Memory B cell (primary cell): ENCODE measurements around the gene BBS5.
"Not testable (repeated sequence)": the region's sequence is repeated elsewhere in the genome, so short reads cannot be mapped to it uniquely, and the experiment has no call there.

Experiments used
- ATAC-seq: fragments of 150-1000 bp; cut with Tn5 transposase; 2 replicates; pipeline ENCODE4 v1.10.0; 2021; ENCODE audit warnings: low read depth, mild to moderate bottlenecking, moderate library complexity
- DNase-seq, 2 donors: peaks; one replicate each; pipeline ENCODE4 v3.0.0; 2022; ENCODE audit warnings: low spot score in 2 of 2
- H3K27ac Mint-ChIP-seq: one replicate; pipeline ENCODE4 v1.8.0; 2022; ENCODE audit warnings: mild to moderate bottlenecking, moderate library complexity, mixed read lengths
- H3K27me3 Mint-ChIP-seq: one replicate; pipeline ENCODE4 v1.8.0; 2022; ENCODE audit warnings: mixed read lengths
- H3K36me3 Mint-ChIP-seq: one replicate; pipeline ENCODE4 v1.8.0; 2022; ENCODE audit warnings: mild to moderate bottlenecking, mixed read lengths
- H3K4me1 Mint-ChIP-seq: one replicate; pipeline ENCODE4 v1.8.0; 2022; ENCODE audit warnings: mixed read lengths
- H3K4me3 Mint-ChIP-seq: one replicate; pipeline ENCODE4 v1.8.0; 2022; ENCODE audit warnings: mild to moderate bottlenecking, moderate library complexity, mixed read lengths
- H3K9me3 Mint-ChIP-seq: one replicate; pipeline ENCODE4 v1.8.0; 2022; ENCODE audit warnings: mixed read lengths

Gene BBS5

GRCh38 chr2:169479257-169480078, at the start of gene BBS5:
TSS of gene BBS5 (plus strand) at chr2:169479494. CDS start at chr2:169479554, 60 bp downstream.
- DNase-seq (peak; percentile 49 to 68), ATAC-seq (peak; percentile 95)
- H3K36me3 Mint-ChIP-seq, result no peaks in the 10 kb centered on the region
- H3K4me1 Mint-ChIP-seq, result peaks cover 7% of the 10 kb centered on the region
- peak within 1 kb of the TSS; percentile 81 for H3K27ac Mint-ChIP-seq
- H3K27me3 Mint-ChIP-seq, result no peaks in the 10 kb centered on the region
- H3K4me3 Mint-ChIP-seq, result peak within 1 kb of the TSS; percentile 89
- no peaks in the 10 kb centered on the region for H3K9me3 Mint-ChIP-seq

GRCh38 chr2:169431772-169432171, 47.5 kb upstream of the BBS5 start:
- not testable (repeated sequence) for DNase-seq, H3K4me1 Mint-ChIP-seq, H3K27me3 Mint-ChIP-seq, H3K36me3 Mint-ChIP-seq, H3K9me3 Mint-ChIP-seq, H3K27ac Mint-ChIP-seq, H3K4me3 Mint-ChIP-seq, ATAC-seq

- not testable (repeated sequence) for H3K27me3 Mint-ChIP-seq, H3K27ac Mint-ChIP-seq, H3K4me3 Mint-ChIP-seq
Measured at GRCh38 chr2:169434236-169434635, 45.1 kb upstream of the BBS5 start.

GRCh38 chr2:169438466-169439072, 40.7 kb upstream of the BBS5 start:
- no peak overlapping the region for H3K4me3 Mint-ChIP-seq
- H3K27ac Mint-ChIP-seq, result no peak overlapping the region
- ATAC-seq, result no peak
- no peaks in the 10 kb centered on the region for H3K9me3 Mint-ChIP-seq
- H3K4me1 Mint-ChIP-seq, result no peaks in the 10 kb centered on the region
- no peak for DNase-seq
- no peaks in the 10 kb centered on the region for H3K36me3 Mint-ChIP-seq
- peaks cover 7% of the 10 kb centered on the region for H3K27me3 Mint-ChIP-seq

More at GRCh38 chr2:169434236-169434635, 45.1 kb upstream of the BBS5 start:
- not testable (repeated sequence) for H3K36me3 Mint-ChIP-seq, DNase-seq, H3K9me3 Mint-ChIP-seq, H3K4me1 Mint-ChIP-seq, ATAC-seq

GRCh38 chr2:169439900-169440299, 39.4 kb upstream of the BBS5 start:
- Mint-ChIP-seq H3K36me3 (no peaks in the 10 kb centered on the region), H3K9me3 (no peaks in the 10 kb centered on the region), H3K27me3 (peaks cover 7% of the 10 kb centered on the region), H3K4me3 (no peak overlapping the region), H3K27ac (no peak overlapping the region), H3K4me1 (no peaks in the 10 kb centered on the region)
- no peak for DNase-seq
- ATAC-seq, result no peak

GRCh38 chr2:169446452-169446851, 32.8 kb upstream of the BBS5 start:
- peaks cover 2% of the 10 kb centered on the region for H3K27me3 Mint-ChIP-seq
- ATAC-seq, result no peak
- H3K36me3 Mint-ChIP-seq, result no peaks in the 10 kb centered on the region
- no peak for DNase-seq
- H3K9me3 Mint-ChIP-seq, result no peaks in the 10 kb centered on the region
- no peaks in the 10 kb centered on the region for H3K4me1 Mint-ChIP-seq
- H3K4me3 Mint-ChIP-seq, result no peak overlapping the region
- H3K27ac Mint-ChIP-seq, result no peak overlapping the region

GRCh38 chr2:169448316-169448715, 31.0 kb upstream of the BBS5 start:
- no peaks in the 10 kb centered on the region for H3K9me3 Mint-ChIP-seq
- no peak overlapping the region for H3K27ac Mint-ChIP-seq
- DNase-seq, result no peak
- H3K27me3 Mint-ChIP-seq, result peaks cover 2% of the 10 kb centered on the region
- no peaks in the 10 kb centered on the region for H3K36me3 Mint-ChIP-seq
- H3K4me3 Mint-ChIP-seq, result no peak overlapping the region
- ATAC-seq, result no peak
- no peaks in the 10 kb centered on the region for H3K4me1 Mint-ChIP-seq

- Mint-ChIP-seq H3K9me3 (no peaks in the 10 kb centered on the region), H3K36me3 (no peaks in the 10 kb centered on the region), H3K27ac (no peak overlapping the region), H3K27me3 (peaks cover 2% of the 10 kb centered on the region), H3K4me3 (no peak overlapping the region), H3K4me1 (no peaks in the 10 kb centered on the region)
- DNase-seq (no peak), ATAC-seq (no peak)
Measured at GRCh38 chr2:169448865-169449264, 30.4 kb upstream of the BBS5 start.

GRCh38 chr2:169452080-169452479, 27.2 kb upstream of the BBS5 start:
- Mint-ChIP-seq H3K27ac (no peak overlapping the region), H3K36me3 (no peaks in the 10 kb centered on the region), H3K4me3 (no peak overlapping the region), H3K4me1 (no peaks in the 10 kb centered on the region), H3K9me3 (no peaks in the 10 kb centered on the region), H3K27me3 (peaks cover 2% of the 10 kb centered on the region)
- ATAC-seq (no peak), DNase-seq (no peak)

- H3K27me3 Mint-ChIP-seq, H3K27ac Mint-ChIP-seq, H3K4me3 Mint-ChIP-seq, H3K9me3 Mint-ChIP-seq, DNase-seq, ATAC-seq, H3K4me1 Mint-ChIP-seq, H3K36me3 Mint-ChIP-seq: not testable (repeated sequence)
Measured at GRCh38 chr2:169453044-169453443, 26.2 kb upstream of the BBS5 start.

GRCh38 chr2:169461143-169461542, 18.2 kb upstream of the BBS5 start:
- no peak for ATAC-seq
- DNase-seq, result no peak
- Mint-ChIP-seq H3K4me3 (no peak overlapping the region), H3K27ac (no peak overlapping the region), H3K27me3 (no peaks in the 10 kb centered on the region), H3K36me3 (no peaks in the 10 kb centered on the region), H3K9me3 (peaks cover 1% of the 10 kb centered on the region), H3K4me1 (no peaks in the 10 kb centered on the region)

GRCh38 chr2:169462896-169463695, 16.2 kb upstream of the BBS5 start:
- Mint-ChIP-seq H3K9me3 (peaks cover 1% of the 10 kb centered on the region), H3K27me3 (no peaks in the 10 kb centered on the region), H3K27ac (no peak overlapping the region), H3K4me1 (no peaks in the 10 kb centered on the region), H3K36me3 (no peaks in the 10 kb centered on the region), H3K4me3 (no peak overlapping the region)
- ATAC-seq, result no peak
- no peak for DNase-seq

GRCh38 chr2:169464466-169464865, 14.8 kb upstream of the BBS5 start:
- Mint-ChIP-seq H3K4me1 (no peaks in the 10 kb centered on the region), H3K27me3 (no peaks in the 10 kb centered on the region), H3K36me3 (no peaks in the 10 kb centered on the region), H3K4me3 (no peak overlapping the region), H3K9me3 (peaks cover 1% of the 10 kb centered on the region), H3K27ac (no peak overlapping the region)
- DNase-seq (no peak), ATAC-seq (no peak)

GRCh38 chr2:169464882-169465281, 14.4 kb upstream of the BBS5 start:
- Mint-ChIP-seq H3K27me3 (no peaks in the 10 kb centered on the region), H3K9me3 (peaks cover 1% of the 10 kb centered on the region), H3K27ac (no peak overlapping the region), H3K36me3 (no peaks in the 10 kb centered on the region), H3K4me1 (no peaks in the 10 kb centered on the region), H3K4me3 (no peak overlapping the region)
- DNase-seq, result no peak
- no peak for ATAC-seq
